Endothelial cell of umbilical vein (primary cell): ENCODE measurements around the gene R3HDM2. TPM values are rescaled to one million over a fixed set of nuclear protein-coding genes. Genes with fewer than 3 reads are reported as not detected.

Experiments used
- BruUV-seq: library from RNA; stranded (reverse); fragments of 400-500 nt; replicated peaks from 2 replicates; lab custom pipeline; 2021; lab: Mats Ljungman, UMichigan
- CTCF ChIA-PET: fragments of 300-600, 350-600 bp; sonication (Branson Sonifier 250); formaldehyde crosslinking; loops from one replicate; lab custom pipeline; 2021; ENCODE audit warnings: antibody characterized with exemption, inconsistent platforms; lab: Charles Lee
- POLR2A ChIA-PET: fragments of 300-600, 350-600 bp; sonication (Branson Sonifier 250); formaldehyde crosslinking; loops from one replicate; lab custom pipeline; 2021; ENCODE audit warnings: antibody characterized with exemption, inconsistent platforms; lab: Charles Lee
- DNase-seq: peaks from one replicate; pipeline ENCODE4 v3.0.0-alpha.2; 2011; ENCODE audit warnings: low read depth, low spot score
- FAIRE-seq: peaks from 2 replicates; lab custom pipeline; 2011; peaks lifted over from hg19 to GRCh38; lab: Jason Lieb, UNC
- H2AFZ ChIP-seq: 2 replicates; pipeline ENCODE4 v1.6.0; 2012; ENCODE audit warnings: low read depth, low read length, control low read depth, inconsistent platforms
- H3K27ac ChIP-seq: 2 replicates; pipeline ENCODE4 v1.5.1; 2011; ENCODE audit warnings: low read depth, mild to moderate bottlenecking, control low read depth, low read length, moderate library complexity; ENCODE audit not compliant: insufficient read depth
- H3K27me3 ChIP-seq, 2 experiments: 2 replicates each; pipeline versions ENCODE4 v1.6.0 to v1.6.1; 2011; ENCODE audit warnings: low read length in 2 of 2, mixed read lengths in 1 of 2; ENCODE audit not compliant: control insufficient read depth in 2 of 2, insufficient read depth in 2 of 2
- H3K36me3 ChIP-seq, 2 experiments: 2 replicates in 1 of 2; 3 replicates in 1 of 2; pipeline ENCODE4 v1.5.1; 2011; ENCODE audit warnings: low read length in 2 of 2, mild to moderate bottlenecking in 1 of 2, moderate library complexity in 1 of 2; ENCODE audit not compliant: control insufficient read depth in 2 of 2, insufficient read depth in 2 of 2; ENCODE audit errors: extremely low read depth in 1 of 2
- H3K4me1 ChIP-seq: 3 replicates; pipeline ENCODE4 v1.5.1; 2011; ENCODE audit warnings: mild to moderate bottlenecking, low read length; ENCODE audit not compliant: control insufficient read depth, insufficient read depth; ENCODE audit errors: extremely low read depth
- H3K4me2 ChIP-seq: 2 replicates; pipeline ENCODE4 v1.6.1; 2011; ENCODE audit warnings: low read length, control low read depth, mixed read lengths; ENCODE audit not compliant: insufficient read depth
- H3K4me3 ChIP-seq, 3 experiments: fragments of 200-600 bp in 1 of 3; sonication (generic), shearing (Covaris generic) in 1 of 3; replicated peaks in 1 of 3; 2 replicates each; pipeline ENCODE4 v1.5.1; 2011 to 2016; ENCODE audit warnings: control low read depth in 3 of 3, low read length in 3 of 3, mild to moderate bottlenecking in 2 of 3, inconsistent platforms in 1 of 3, low read depth in 1 of 3, moderate library complexity in 1 of 3; ENCODE audit not compliant: insufficient read depth in 1 of 3
- H3K79me2 ChIP-seq: 2 replicates; pipeline ENCODE4 v1.6.0; 2012; ENCODE audit warnings: low read length, inconsistent platforms; ENCODE audit not compliant: control insufficient read depth, insufficient read depth
- H3K9ac ChIP-seq: replicated peaks from 2 replicates; pipeline ENCODE3; 2011; ENCODE audit warnings: low read length, control low read depth; ENCODE audit not compliant: insufficient read depth; ENCODE audit errors: extremely low read depth
- H3K9me1 ChIP-seq: replicated peaks from 3 replicates; pipeline ENCODE4 v1.6.0; 2011; ENCODE audit warnings: mild to moderate bottlenecking, low read length; ENCODE audit not compliant: control insufficient read depth, insufficient read depth; ENCODE audit errors: extremely low read depth
- H3K9me3 ChIP-seq: replicated peaks from 2 replicates; pipeline ENCODE4 v1.5.1; 2012; ENCODE audit warnings: low read length, inconsistent platforms; ENCODE audit not compliant: control insufficient read depth, insufficient read depth
- H4K20me1 ChIP-seq: replicated peaks from 2 replicates; pipeline ENCODE3; 2011; ENCODE audit warnings: mild to moderate bottlenecking, low read length; ENCODE audit not compliant: control insufficient read depth, insufficient read depth; ENCODE audit errors: extremely low read depth
- CTCF ChIP-seq, 2 donors: IDR thresholded peaks; 1 replicate in 1 of 2; 2 replicates in 1 of 2; pipeline ENCODE4 v1.5.1; 2011; ENCODE audit warnings: low read length in 2 of 2, mild to moderate bottlenecking in 2 of 2, moderate library complexity in 2 of 2, control low read depth in 1 of 2, inconsistent platforms in 1 of 2, low read depth in 1 of 2; ENCODE audit not compliant: insufficient read depth in 1 of 2; ENCODE audit errors: extremely low read depth in 1 of 2
- EZH2 ChIP-seq: IDR thresholded peaks from 2 replicates; pipeline ENCODE4 v1.6.1; 2012; ENCODE audit warnings: borderline replicate concordance, low read depth, mild to moderate bottlenecking, moderate library complexity, low read length, inconsistent platforms; ENCODE audit not compliant: severe bottlenecking
- FOS ChIP-seq: IDR thresholded peaks from 2 replicates; pipeline ENCODE4 v1.6.1; 2011; ENCODE audit warnings: mild to moderate bottlenecking, low read length, moderate library complexity, borderline replicate concordance; ENCODE audit not compliant: insufficient read depth
- GATA2 ChIP-seq: IDR thresholded peaks from 2 replicates; pipeline ENCODE4 v1.7.0; 2011; ENCODE audit warnings: low read depth, mild to moderate bottlenecking, moderate library complexity, mixed read lengths, low read length; ENCODE audit not compliant: insufficient read length, insufficient read depth
- JUN ChIP-seq: IDR thresholded peaks from 2 replicates; pipeline ENCODE4 v1.6.1; 2011; ENCODE audit warnings: borderline replicate concordance, low read depth; ENCODE audit not compliant: insufficient read length, insufficient read depth
- MYC ChIP-seq: IDR thresholded peaks from one replicate; pipeline ENCODE4 v1.6.1; 2011; ENCODE audit warnings: mild to moderate bottlenecking, low read depth, low read length
- POLR2A ChIP-seq: IDR thresholded peaks from 2 replicates; pipeline ENCODE4 v1.6.1; 2012; ENCODE audit warnings: low read depth, mild to moderate bottlenecking, control low read depth, low read length
- POLR2AphosphoS5 ChIP-seq: IDR thresholded peaks from 2 replicates; pipeline ENCODE4 v1.6.1; 2012; ENCODE audit warnings: low read depth, mild to moderate bottlenecking, control low read depth, low read length, moderate library complexity; ENCODE audit not compliant: insufficient read depth
- dilution Hi-C: fragments of 300-500 bp; cut with MboI; formaldehyde crosslinking; loops from one replicate; pipeline ENCODE4 v1.15.0; 2019; ENCODE audit warnings: low sequenced_read_pairs; ENCODE audit not compliant: extremely low pct_ligation_motif_present
- intact Hi-C: fragments of 100-400 bp; cut with micrococcal nuclease; formaldehyde crosslinking; loops from one replicate; pipeline ENCODE4 v1.10.0; 2022
- polyA plus RNA-seq, 4 experiments: library from polyadenylated mRNA; depleted of rRNA in 3 of 4; stranded (reverse) in 3 of 4; unstranded in 1 of 4; fragments of >200 nt; gene quantifications; 2 replicates each; pipeline versions ENCODE4 v1.2.1 to v1.2.3, GENCODE V29; 2011 to 2012; ENCODE audit warnings: missing spikeins in 1 of 4
- total RNA-seq: library from RNA; stranded (reverse); gene quantifications from 2 replicates; pipeline ENCODE4 v1.2.3, GENCODE V29; 2021
- TF ChIP-seq, protein P1 (sequence below): IDR thresholded peaks from 2 replicates; pipeline ENCODE4 v1.6.1; 2011; ENCODE audit not compliant: insufficient read depth, insufficient read length

R3HDM2 gene
- total and polyA plus RNA-seq, 2 donors (not counting 3 experiments of a cell fraction or from before 2014, with no cell fraction given): 26.1 to 31.3 TPM

- Histone ChIP-seq H3K9me1 (no peaks in the 10 kb centered on the region), H3K27me3 (peaks cover 5 to 10% of the 10 kb centered on the region in 2 experiments), H3K36me3 (no peaks in the 10 kb centered on the region), H3K9me3 (no peaks in the 10 kb centered on the region), H4K20me1 (no peaks in the 10 kb centered on the region), H3K4me1 (peaks cover 14% of the 10 kb centered on the region), H3K27ac (peak overlapping the region; percentile 25), H3K9ac (peak overlapping the region; percentile 36), H3K4me2 (peak overlapping the region; percentile 79), H2AFZ (peak overlapping the region; percentile 92), H3K4me3 (peak overlapping the region; percentile 37 to 63 (median 55)), H3K79me2 (no peaks in the 10 kb centered on the region)
- no TSS peak for BruUV-seq
- dilution Hi-C loops: no loop called here
- intact Hi-C loops: loop anchor here (1.0 to 2.0 kb wide), 2 partner anchors 29 to 162 kb away; partner anchors contain the start of gene MARS1
- CTCF ChIA-PET: interaction anchor here (0.6 to 2.0 kb wide), 46 partner anchors 9 to 1485 kb away, joined by 3 to 27 read pairs (median 4); partner anchors contain the start of genes ARHGAP9, B4GALNT1, DDIT3 and RAB5B
- peak; percentile 97 for FAIRE-seq
- peak; percentile 93 for DNase-seq
- POLR2A ChIA-PET: interaction anchor here (1.1 kb wide), 1 partner anchor 62 kb away, joined by 3 read pairs; the partner anchor contains the start of gene DDIT3
- TF ChIP-seq EZH2 (no peak), GATA2 (no peak), MYC (no peak), JUN (no peak), FOS (no peak), POLR2AphosphoS5 (no peak), CTCF (IDR thresholded peaks at IDR 0.05; ENCODE audit: extremely low read depth in 1 of 2, insufficient read depth in 1 of 2, low read depth in 1 of 2, low read length in 2 of 2) (peak; percentile 96 to 97), POLR2A (peak; percentile 63)
- TF ChIP-seq, protein P1, sequence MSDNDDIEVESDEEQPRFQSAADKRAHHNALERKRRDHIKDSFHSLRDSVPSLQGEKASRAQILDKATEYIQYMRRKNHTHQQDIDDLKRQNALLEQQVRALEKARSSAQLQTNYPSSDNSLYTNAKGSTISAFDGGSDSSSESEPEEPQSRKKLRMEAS: no peak
Observed at GRCh38 chr12:57459055-57459749, 28.4 kb upstream of the R3HDM2 start.
